ENCODE results near the gene OLFML2B.
"Not testable (repeated sequence)": the region's sequence is repeated elsewhere in the genome, so short reads cannot be mapped to it uniquely, and the experiment has no call there.

Gene OLFML2B

DNA sequence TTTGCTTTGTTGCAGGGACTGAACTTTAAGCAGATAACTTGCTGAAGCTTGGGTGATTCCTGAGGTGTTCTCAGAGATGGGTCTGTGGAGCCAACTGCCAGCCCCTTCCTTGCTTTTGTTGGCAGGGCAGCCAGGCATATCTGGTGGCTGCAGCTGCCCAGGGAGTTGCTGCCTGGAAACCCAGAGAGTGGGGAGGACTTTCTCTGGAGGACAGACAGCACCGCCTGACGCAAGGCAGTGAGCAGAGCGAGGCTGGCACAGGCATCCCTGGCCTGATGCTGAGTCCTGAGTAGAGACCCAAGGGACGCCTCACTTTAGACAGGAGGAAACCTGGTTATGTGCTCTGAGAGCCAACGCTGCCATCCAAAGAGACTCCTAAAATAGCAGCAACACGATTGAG, 9.8 kb upstream of the OLFML2B start:
- no peak for DNase-seq

DNA sequence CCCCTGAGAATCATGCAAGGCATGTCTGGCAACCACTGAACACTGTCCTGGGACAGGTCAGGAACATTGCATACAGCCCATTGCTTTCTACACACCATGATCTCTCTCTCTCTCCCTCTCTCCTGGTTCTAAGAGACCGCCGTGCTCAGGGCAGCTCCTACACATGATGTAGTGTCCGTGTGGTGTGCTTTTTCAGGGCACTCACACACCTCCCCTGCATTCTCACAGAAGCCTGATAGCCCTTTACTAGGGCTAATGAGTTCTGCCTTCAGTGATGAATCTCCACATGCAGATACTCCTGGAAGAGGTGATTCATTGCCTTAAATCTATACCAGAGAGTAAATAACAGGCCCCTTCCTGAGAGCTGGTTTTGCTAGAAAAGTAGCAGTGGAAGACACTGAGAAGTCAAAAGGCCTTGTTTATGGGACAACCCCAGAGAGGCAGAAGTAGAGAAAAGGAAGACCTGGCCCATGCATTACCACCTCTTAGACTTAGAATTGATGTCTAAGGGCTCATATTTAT, 7.2 kb upstream of the OLFML2B start:
- DNase-seq: no peak

DNA sequence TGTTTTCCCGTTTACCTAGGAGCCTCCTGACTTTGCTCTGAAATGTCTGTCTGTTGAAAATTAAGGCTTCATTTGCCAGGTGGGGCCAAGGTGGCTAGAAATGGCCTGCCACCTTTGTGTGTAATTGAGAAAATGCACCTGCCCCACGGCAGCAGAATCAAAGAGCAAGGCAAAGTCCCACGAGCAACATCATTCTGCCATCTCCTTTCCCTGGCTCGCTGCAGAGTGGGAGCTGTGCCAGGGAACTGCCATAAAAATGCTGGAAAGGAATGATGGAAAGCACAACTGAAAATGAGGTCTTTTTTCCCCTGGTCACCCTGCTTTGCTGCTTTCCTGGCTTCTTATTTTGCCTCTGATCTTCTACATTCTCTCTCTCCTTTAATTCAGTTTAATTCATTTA, 5.5 kb upstream of the OLFML2B start:
- DNase-seq: peak; percentile 74

DNA sequence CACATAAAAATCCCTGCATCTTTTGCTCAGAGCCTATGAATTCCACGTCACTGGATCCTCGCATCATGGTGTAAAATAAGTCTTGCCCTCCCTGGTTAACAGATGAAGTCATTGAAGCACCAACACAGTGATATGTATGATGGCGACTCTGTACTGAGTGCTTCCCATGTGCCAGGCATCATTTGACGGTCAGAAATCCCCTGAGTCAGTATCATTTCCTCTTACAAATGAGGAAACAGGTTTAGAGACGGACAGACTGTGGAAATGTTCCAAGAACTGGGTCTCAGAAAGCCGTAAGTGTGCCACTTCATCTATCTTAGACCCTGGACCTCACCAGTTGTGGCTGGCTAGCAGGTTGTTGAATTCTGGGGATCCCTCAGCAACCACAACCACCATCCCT, 5.1 kb upstream of the OLFML2B start:
- DNase-seq: no peak

DNA sequence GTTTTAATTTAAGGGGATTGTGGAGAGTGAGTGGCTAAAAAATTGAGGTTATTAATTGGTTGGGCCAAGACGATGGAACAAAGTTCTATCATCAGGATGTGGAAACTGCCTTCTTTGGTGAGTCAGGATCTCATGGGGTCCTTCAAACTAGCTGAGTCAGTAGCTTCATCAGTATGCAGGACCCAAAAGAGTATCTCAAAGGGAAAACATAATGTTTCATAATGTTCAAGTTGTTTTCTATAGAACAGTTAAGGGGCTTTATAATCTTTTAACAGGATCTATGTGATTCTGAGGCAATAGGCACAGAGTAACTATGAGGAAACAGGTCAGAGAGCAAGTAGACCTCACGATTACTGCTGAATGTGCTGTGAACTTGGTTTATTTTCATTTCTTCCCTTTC, 3.2 kb upstream of the OLFML2B start:
- DNase-seq: no peak

DNA sequence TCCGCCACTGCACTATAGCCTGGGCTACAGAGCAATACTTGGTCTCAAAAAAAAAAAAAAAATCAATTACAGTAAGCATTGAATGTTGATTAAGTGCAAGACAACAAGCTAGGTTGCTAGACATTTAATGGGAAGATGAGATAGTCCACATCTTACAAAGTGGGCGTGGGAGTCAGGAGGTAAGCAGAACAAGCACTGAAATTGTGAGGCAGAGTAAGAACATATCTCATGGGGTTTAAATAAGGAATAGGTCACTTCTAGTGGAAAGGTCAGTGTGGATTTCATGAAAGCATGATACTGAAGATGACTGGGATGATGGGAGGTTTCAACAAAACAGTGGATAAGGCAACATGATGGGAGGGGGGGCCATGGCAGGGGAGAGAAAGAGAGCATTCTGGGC, 1.9 kb upstream of the OLFML2B start:
- DNase-seq: no peak

DNA sequence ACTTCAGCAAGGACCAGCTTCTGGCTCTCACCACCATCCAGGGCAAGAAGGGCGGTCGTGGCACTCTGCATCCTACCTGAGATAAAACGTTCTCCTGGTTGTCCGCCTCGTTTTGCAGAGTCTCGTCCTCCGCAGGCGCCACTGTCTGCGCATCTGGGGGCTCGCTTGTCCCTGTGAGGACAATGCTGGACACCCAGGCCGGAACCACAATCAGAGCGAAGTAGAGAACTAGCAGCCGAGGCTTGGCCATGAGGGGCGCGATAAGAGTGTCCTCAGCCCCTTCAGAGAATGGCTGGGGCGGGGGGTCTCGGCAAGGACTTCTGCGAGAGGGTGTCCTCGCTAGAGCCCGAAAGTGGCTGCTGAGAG, 505 bp downstream of the OLFML2B start:
- no peak for DNase-seq

DNA sequence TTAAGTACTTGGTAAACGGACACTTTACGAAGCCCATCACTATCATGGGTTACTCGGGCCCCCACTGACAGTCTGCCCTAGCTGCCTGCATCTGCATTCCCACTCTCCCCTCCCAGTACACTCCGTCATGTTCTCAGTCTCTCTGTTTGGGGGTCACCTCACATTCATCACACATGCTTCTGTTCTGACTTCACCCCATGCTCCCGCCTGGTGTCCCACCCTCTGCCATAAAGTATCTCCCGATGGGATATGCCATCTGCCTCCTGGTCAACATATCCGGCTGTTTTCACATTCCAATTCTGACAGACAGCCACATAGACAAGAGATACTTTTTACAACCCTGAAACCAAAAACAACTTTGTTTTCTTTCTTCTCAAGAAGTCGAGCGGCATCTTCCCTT, 1.0 kb downstream of the OLFML2B start:
- no peak for DNase-seq

DNA sequence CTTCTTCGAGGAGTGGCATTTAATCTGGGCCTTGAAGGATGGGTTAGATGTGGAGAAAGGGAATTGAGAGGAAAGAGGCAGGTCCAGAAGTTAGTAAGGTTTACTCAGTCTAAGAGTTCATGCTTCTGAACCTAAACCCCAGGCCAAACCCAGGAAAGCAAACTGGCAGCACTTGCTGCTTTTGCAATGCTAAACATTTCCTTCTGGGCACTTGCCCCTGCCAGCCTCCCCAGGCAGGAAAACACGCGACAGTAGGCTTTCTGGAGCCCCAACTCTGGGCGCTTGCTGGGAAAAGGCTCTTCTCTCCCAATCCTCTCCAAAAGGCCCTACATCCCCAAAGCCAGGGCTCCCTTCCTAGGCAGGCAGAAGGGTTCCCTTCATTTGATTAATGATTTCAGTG, 2.5 kb downstream of the OLFML2B start:
- no peak for DNase-seq

DNA sequence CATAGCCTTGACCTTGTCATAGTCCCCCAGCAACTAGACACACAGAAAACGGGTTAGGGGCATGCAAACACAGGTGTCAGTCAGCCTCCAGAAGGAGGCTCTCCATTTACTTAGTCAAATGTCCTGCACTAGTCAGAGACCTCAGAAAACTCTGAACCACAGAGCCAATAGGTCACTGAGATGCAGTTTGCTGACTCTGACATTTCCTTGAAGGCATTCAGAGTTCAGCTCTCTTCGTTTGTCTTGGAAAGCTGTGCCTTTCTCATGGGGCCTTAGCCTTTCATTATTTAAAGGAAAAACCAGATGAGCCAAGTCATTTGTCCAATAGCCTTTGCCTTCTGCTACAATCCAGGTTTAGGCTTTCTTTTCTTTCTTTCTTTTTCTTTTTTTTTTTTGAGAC, 3.5 kb downstream of the OLFML2B start:
- DNase-seq: no peak

DNA sequence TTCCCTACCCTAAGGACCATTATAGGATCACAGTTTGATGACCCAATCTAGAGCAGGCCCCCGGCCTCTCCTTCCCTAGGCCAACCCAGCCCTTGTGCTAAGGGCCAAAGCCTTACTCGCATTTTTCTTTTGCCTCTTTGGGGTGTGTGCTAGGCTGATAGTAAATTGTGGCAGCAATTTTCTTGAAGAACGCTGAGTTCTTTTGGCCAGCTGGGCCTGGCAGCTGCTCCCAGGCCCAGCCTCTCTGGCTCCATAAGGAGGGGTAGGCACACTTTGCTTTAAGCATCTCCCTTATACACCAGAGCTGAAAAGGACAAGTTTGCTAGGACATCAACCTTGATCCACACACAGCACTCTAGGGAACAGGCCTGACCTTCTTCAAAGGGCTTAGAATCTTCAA, 4.2 kb downstream of the OLFML2B start:
- no peak for DNase-seq

DNA sequence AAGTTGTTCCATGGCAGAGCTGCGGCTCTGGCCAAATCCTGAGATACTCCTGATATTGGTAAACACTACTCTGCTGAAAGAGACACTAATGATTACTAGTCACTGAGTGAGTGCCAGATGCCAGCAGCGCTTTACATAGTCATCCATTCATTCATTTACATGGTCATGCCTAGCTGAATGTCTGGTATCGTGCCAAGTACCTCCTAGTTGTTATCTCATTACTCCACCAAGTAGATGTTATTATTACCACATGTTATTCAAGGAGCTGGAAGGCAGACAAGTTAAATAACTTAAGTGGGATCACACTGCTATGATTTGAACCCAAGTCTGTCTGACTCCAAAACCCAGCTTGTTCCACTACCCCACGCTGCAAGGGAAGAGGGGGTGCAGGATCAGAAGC, 4.7 kb downstream of the OLFML2B start:
- DNase-seq: peak; percentile 86

DNA sequence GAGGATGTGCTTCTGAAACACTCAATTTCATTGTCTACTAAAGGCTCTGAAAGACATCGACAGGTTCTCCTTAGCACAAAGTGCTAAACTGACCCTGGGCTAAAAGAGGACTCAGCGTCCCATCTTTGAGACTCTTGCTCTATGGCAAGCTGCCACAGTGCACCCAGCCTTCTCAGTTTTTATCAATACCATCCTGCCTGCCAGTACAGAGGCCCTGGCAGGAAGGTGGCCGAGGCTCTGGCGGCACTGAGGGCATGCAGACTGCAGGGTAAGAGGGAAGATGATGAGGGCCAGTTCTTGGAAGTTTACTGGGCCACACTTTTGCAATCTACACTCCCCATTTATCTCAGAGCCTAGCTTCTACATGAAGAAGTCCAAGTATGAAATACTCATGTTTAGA, 5.3 kb downstream of the OLFML2B start:
- DNase-seq: no peak

DNA sequence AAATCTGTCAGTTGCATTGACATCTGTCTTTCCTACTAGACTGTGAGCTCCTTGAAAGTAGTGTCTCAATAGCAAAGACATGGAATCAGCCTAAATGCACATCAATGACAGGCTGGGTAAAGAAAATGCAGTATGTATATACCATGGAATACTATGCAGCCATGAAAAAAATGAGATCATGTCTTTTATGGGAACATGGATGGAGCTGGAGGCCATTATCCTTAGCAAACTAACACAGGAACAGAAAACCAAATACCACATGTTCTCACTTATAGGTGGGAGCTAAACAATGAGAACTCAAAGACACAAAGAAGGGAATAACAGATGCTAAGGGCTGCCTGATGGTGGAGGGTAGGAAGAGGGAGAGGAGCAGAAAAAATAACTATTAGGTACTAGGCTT, 5.9 kb downstream of the OLFML2B start:
- DNase-seq: not testable (repeated sequence)

DNA sequence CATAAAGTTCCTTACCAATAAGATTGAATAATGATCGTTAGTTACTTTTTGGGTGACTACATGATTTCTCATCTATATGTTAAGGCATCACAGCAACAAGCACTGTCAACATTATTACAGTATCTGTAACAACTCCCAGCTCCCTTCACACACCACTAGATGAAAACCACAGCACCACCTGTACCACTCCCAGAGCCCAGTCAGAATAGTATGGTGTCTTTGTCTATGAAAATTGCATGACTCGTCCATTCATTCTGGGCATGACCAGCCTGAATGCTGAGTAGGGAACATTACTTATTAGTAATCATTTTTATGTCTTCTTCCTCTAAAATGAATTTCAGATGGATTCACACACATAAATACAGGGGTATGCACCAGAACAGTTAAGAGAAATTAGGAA, 7.0 kb downstream of the OLFML2B start:
- no peak for DNase-seq

DNA sequence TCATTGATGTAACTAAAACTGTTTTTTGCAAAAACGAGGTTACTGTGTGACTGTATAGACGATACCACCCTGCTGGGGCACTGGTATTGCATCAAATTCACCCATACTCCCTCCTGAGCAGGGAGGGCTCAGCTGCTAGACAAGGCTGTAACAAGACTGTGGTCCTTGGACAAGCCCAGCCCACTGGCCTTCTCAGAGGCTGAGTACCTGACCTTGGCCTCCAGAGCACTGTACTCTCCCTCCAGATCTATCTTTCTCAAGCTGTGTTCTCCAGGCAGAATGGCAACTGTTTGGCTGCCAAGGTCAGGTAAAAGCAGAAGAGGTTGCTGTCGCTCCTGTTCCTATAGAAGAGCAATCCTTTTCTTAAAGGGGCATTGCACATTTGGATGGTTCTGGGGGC, 8.5 kb downstream of the OLFML2B start:
- no peak for DNase-seq

DNA sequence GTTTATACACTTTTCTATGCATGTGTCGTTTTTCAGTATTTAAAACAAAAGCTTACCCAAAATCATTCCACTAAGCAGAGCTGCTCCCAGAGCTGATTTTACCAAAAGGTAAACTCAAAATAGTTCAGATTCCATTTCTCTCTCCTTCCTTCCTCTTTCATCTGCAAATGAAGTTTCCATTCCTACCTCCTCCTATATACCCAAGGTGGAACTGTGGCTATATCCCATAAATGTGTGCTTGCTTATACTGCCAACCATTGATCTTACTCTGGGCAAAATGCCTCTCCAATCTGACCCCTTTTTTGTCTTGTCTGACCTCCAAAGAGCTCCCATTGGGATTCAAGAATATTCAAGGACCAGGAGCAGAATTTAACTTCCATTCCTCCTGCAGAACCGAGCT, 9.5 kb downstream of the OLFML2B start:
- no peak for DNase-seq

DNA sequence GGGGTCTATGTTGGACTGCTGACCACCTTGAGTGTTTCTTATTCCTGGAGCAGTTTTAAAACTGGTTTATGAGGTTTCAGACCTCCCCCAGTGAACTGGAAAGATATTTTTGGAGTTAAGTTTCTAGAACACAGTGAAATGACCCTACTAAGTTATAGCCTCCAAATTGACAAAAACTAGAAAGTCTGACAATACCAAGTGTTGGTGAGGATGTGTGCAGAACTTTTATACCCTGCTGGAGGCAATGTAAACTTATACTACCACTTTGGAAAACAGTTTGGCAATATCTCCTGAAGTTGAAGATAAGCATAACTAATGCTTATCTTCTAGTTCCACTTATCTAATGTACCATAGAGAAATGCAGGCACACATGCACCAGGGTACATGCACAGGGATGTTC, 10.4 kb downstream of the OLFML2B start:
- DNase-seq: no peak

DNA sequence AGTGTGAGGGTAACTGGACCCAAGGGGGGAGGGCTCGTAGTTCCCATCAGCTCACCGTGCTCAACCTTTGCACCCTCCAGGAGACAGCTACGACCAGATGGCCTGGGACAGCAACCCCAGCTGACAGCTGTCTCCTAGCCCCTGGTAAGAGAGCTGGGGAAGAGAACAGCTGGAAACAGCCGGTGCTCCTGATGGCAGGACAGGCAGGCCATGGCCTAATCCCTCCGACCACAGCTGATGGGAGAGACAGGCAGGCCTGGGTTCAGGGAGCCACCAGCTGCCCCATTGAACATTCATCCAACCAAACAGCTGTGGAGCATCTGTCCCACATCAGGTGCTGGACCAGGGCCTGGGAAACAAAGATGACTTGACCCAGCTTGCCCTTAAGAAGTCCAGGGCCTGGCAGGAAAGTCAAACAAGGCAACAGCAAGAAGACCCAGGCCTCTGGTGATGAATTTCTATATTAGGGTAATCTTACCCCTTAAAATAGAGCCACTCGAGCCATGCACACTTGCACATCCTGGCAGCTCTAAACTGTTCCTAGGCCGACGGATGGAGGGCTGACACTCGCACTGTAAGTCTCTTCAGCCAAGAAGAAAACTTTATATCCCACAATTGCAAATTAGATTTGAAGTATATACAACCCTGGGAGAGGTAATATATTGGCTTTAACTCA, 12.2 kb downstream of the OLFML2B start:
- no peak for DNase-seq

DNA sequence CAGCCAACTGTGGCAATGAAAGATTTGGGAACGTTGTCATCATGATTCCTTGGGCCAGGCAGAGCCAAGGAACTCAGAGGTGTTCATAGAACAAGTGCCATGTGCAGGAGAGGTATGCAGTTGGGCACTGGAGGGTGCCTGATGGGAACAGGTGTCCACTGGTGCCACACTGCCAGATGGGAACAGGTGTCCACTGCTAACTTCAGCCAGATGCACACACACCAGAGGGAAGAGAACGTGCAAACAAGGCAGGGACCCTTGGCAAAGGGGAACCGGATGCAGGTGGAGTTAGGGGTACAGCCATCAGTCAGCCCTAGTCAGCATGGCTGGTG, 13.5 kb downstream of the OLFML2B start:
- no peak for DNase-seq

DNA sequence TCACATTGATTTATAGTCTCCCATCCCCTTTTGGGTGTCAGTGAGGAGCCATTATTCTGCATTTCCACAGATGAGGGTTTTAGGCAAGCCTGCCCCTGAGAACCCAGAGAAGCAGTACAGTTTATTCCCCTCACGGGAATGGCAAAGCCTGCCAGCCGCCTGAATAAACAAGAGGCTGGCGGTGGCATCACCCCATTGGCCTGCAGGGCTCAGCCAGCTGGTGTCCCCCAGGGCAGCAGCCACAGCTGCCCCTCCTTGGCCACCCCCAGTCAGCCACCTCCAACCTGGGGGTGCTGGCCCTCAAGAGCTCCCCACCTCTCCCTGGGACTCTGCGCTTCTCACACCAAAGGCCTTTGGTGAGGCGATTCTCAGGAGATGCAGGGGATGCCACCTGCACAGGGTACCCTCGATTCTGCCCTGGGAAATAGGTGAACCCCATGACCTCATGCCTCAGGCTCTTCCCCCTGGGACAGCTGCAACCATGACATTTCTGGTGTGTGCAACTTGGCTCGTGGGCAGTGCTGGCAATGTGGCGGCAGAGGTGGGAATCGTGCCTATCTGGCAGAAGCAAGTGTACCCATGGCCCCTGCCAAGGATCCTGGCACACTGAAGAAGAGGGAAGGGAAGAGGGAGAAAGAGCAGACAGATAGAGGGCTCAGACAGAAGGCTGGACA, 14.0 kb downstream of the OLFML2B start:
- DNase-seq: no peak

DNA sequence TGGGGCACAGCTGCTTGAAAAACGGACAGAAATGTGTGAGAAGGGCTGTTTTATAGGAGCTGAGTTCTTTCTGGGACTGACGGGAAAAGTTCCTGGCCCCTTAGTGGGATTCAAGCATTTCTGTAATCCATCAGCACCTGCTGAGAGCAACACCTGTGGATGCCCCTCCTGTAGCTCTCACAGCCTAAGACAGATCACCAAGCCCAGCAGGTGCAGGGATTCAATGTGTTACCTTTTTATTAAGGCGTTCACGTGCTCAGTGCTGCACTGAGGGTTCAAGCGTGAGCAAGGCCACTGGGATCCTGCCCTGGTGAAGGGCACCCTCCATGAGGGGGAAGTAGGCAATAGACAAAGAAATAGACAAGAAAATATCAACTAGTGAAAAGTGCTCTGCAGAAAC, 14.9 kb downstream of the OLFML2B start:
- DNase-seq: no peak

DNA sequence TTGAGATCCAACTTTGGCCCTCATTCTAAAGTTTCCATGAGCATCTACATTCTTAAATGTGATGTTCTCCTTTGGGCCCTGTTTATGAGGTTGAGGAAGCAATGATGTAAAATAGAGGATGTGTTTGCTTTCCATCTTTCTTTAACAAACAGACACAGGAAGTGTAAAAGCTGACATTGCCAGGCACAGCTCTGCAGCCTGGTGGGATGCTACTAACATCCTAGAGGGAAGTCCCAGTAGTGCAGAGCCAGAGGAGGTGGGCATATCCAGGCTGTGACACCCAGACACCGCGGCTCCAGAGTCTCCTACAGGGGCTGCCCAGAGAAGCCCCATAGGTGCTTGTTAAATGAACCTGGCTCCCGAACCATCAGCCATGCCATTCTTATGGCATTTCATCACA, 16.2 kb downstream of the OLFML2B start:
- no peak for DNase-seq

DNA sequence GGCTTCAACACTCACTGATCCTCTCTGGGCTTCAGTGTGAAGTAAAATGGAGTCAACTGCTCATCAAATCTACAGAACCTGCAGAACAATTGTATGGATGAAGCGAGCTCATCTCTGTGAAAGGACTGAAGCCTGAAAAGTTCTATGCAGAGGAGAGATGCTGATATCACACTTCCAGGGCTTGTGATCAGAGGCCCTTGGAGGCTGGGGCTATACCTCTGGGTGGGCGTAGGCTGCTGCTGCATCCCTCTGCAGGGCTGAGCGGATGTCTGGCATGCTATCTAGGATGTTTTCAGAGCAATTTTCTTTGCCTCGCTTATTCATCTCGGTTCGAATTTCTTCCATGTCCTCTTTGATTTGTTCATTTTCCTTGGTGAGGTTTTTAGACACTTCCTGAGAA, 17.6 kb downstream of the OLFML2B start:
- DNase-seq: no peak

DNA sequence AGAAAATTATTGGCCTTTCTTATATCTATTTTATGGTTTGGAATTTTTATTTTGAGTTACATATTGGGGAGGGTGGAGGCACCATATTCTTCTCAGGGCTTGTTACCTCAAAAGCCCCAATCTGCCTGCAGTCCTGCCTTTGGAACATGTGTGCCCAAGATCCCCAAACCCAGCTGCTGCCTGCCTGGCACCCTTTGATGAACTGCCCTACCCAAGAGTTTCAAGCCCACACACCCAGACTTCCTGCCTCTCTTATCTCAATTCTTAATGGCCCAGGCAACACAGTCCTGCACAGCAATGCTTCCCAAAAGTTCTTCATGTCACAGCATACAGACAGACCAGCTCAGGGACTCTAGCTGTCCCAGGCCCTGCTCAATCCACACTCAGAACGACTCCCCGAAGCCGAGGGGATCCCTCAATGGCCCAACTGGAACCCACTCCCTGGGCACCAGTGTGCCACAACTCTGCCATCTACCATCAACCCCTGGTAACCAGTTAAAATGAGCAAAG, 19.2 kb downstream of the OLFML2B start:
- no peak for DNase-seq
